IPS-18c (cell line): ENCODE data around the gene LIN37.

Experiments
- H3K4me3 ChIP-seq: 2 replicates; pipeline ENCODE4 v1.7.0; 2013; ENCODE audit warnings: low read depth, mild to moderate bottlenecking, low read length, moderate library complexity; ENCODE audit not compliant: insufficient read depth
- H3K9me3 ChIP-seq: one replicate; pipeline ENCODE4 v1.6.1; 2013; ENCODE audit warnings: mild to moderate bottlenecking, low read length, moderate library complexity; ENCODE audit not compliant: control insufficient read depth, insufficient read depth

LIN37 gene, protein sequence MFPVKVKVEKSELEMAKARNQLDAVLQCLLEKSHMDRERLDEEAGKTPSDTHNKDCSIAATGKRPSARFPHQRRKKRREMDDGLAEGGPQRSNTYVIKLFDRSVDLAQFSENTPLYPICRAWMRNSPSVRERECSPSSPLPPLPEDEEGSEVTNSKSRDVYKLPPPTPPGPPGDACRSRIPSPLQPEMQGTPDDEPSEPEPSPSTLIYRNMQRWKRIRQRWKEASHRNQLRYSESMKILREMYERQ

DNA sequence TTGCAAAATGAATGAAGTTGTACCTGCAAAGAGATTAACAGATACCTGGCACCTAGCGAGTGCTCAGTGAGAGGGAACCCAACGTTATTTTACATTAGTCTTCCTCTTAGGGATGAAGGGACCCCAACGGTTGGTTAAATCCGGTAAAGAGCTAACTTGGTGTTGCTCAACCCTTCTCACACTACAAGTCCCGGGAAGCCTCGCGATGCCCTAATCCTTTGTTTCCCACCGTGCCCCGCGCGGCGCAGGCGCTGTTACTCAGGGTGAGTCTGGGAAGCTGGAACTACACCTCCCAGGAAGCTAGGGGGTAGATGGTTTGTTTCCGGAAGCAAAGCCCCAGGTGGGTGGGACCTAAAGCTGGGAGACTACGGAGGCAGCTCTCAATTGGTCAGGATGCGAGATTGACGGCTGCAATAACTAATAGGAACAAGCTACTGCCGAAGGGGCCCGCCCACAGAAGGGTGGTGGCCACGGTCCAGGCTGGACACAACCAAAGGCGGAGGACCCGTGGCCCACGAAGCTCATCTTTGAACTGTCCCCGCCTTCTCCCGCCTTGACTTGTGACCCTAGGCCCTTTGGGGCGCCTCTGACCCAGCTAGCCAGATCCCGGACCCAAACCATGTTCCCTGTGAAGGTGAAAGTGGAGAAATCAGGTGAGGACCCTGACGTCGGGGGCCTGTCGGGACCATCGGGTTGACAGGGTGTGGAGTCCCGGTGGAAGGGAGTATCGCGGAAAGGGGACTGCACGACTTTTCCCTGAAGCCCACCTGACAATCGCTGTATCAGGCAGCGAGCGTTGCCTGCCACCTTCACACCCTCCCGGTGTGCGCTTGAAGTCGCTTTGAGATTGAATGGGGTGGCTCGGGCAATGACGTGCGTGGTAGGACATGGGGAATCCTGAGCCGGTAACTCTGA lies at the start of gene LIN37:
Gene LIN37 (plus strand): TSS at position 471 of the 915 bp plus-strand sequence. CDS start 149 bp downstream, at position 620.
- Histone ChIP-seq H3K9me3 (no peaks in the 10 kb centered on the region), H3K4me3 (peak within 1 kb of the TSS; percentile 78)

DNA sequence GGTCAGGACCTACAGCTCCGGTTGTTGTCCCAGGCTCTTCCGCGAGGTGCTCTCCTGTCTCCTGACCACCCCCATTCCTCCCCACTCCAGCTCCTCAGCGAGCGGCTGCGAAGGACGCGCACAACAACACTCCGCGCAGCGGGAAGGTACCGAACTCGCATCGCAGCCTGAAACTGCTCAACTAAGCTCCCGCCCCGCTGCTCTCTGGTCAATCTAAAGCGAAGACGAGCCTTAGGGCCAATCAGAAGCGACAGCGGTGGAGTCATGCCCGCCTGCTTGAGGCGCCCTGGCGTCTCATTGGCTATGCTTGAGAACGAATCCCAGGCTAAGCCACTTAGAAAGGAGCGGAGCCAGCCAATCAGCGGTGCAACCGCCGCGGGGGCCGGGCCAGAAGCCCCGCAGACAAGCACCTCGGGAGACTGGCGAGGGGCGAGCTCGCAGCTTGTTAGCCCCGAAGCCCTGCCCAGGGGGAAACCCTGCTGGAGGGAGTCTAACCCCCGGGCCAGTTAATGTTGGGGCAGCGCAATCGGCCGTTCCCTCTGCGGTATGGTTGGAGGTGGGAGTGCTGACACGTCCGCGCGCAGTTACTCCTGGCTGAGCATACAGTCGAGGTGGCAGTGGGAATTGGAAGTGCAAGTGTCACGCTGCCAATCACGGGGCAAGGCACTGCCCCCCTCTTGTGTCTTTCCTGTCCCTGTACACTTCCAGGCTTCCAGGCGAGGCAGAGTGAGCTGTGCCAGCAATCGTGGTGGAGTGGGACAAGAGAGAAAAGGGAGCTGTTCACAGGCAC lies 46.0 kb upstream of the LIN37 start:
- Histone ChIP-seq H3K4me3 (peak overlapping the region; percentile 72), H3K9me3 (peaks cover 2% of the 10 kb centered on the region)

DNA sequence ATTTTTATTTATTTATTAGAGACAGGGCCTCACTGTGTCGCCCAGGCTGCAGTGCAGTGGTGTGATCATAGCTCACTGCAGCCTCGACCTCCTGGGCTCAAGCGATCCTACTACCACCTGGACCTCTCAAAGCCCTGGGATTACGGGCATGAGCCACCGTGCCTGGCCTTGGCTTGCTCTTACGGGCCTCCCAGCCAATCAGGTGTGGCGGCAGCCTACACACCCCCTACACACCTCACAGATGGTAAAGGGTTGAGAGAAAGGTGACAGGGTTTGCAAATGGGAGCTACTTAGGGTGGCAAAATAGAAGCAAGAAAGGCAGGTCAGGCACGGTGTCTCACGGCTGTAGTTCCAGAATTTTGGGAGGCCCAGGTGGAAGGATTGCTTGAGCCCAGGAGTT lies 45.0 kb upstream of the LIN37 start:
- Histone ChIP-seq H3K4me3 (no peak overlapping the region), H3K9me3 (peaks cover 2% of the 10 kb centered on the region)

DNA sequence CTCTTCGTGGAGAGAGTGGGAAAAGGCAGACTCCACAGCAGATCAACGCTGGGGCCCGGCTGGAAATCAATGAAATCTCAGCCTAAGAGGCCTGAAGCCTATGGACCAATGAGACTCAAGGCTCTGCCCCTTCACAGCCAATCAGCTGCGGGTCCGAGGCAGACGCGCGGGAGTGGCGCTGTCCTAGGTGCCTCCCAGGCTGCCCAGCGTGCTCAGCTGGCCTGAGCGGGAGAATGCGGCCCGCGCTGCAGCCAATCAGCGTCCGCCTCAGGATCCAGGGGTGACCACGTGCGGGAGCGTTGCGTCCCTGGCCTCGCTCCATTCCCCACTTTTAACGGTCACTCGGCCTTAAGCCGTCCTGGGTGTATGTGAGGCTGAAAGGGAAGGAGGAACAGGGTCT lies 44.2 kb upstream of the LIN37 start, which contains the start of gene ZBTB32:
Gene ZBTB32 (plus strand): TSS at position 341 of the 400 bp plus-strand sequence. CDS start 10,069 bp downstream, outside the sequence.
- peaks cover 2% of the 10 kb centered on the region for H3K9me3 ChIP-seq
- no peak within 1 kb of the TSS for H3K4me3 ChIP-seq

DNA sequence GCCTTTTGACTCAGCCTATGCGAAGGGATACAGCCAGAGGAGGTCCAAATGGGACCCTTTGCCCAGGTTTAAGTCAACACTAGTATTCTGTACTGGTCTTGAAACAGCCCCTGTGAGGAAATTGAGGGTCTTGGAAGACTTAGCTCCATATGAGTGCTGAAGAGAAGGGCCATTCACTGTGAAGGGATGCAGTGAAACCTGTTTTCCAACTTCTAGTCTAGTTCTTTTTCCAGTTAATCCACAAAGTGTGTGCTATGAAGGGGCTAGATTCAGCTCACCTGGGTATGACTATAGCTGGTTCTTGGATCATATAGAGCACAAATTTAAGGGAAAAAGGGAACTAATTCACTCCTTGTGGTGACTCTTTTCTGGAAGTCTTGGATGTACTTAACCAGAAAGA lies 40.0 kb upstream of the LIN37 start:
- H3K4me3 ChIP-seq = no peak overlapping the region

DNA sequence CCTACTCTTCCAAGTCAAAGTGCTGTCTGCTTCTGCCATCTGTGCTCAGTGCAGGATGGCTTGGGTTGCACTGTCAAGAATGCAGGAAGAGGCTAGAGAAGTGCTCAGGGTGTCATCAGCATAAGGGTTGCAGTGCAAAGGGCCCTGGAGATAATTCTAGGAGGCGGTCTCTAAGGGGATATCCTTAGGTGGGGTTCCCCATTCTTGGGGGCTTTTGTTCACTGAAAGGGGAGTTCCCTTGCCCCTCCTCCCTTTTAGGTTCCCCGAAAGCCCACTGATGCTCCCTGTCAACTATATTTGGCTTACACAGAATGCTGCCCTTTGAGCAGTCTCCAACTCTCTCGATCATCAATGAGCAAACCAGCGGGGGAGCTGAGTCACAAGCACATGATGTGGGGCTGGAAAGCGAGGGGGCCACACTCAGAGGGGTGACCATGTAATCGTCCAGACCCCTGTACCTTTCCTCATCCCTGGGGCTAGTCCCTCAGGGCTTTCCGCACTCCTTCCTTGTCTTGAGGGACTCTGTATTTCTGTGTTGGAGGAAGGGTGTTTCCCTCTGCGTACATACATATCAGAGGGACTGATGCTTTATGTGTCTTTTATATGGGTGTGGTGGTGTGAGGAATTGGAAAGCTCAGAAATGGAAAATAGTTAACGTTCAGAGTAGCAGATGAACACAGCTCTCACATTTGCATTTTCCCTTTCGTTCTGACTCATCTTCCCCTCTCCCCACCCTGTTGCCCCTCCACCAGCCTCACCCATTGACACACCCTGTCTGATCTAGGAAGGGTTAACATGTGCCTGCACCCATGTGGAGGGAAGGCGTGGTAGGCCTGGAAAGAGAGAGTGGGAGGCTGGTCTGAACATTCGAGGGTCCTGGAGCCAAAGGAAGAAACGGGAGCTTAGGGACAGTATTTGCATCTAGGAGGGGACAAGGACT lies 37.3 kb upstream of the LIN37 start:
- Histone ChIP-seq H3K4me3 (no peak overlapping the region), H3K9me3 (no peaks in the 10 kb centered on the region)

More for the DNA sequence above, 40.0 kb upstream of the LIN37 start:
- peaks cover 2% of the 10 kb centered on the region for H3K9me3 ChIP-seq

DNA sequence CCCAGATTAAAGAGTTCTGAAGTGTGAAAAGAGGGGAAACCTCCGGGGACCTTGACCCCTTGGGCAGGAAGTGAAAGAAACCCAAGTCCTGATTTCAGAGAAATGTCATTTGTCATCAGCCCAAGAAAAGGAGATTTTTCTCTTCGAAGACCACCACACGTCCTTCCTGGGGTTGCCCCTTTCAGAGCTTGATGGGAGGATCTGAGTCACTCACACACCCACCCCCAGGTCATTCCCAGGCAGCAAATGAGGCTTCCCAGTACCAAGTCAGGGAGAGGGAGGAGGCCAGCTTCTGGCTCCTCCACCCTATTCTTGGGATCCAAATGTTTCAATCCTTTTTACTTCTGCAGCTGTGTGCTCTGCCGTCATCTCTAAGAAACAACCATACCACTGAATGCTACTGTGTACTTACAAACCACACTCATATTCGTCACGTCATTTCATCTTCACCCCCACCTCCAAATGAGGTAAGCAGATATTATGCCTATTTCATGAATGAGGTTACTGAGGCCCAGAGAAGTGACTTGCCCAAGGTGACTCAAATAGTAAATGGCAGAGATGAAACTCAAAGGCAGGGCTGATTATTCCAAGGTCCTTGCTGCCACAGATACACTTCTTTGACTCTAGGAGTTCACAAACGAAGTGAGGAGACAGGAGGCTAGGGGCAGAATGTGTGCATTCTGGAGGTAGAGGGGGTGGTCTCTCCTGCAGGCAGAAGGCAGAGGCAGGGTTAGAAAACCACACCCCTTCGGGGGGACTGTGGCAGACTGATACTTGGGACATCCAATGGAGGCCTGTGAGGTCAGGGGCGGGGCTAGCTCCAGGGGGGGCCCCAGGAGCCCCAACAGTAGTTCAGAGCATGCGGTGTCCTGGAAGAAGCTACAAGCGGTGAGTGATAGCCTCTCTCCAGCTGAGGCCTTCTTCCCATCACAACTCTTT lies 35.5 kb upstream of the LIN37 start:
- H3K9me3 ChIP-seq = no peaks in the 10 kb centered on the region
- no peak overlapping the region for H3K4me3 ChIP-seq

DNA sequence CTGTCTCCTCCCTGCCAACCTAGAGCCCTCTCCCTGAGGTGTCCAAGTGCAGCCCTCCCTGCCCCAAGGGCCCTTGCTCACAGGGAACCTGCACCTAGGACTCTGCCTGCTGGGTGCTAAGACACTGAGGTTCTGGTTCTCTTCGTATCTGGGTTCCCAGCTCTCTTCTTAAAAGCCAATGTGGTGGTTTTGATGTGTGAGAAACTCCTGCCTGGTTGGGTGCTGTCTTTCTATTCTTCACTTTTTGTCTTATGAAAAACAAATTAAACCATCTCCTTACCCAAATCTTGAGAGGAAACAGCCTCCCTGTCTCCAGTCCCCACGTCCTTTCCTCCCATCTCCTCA lies 34.9 kb upstream of the LIN37 start:
- no peaks in the 10 kb centered on the region for H3K9me3 ChIP-seq
- H3K4me3 ChIP-seq = no peak overlapping the region

DNA sequence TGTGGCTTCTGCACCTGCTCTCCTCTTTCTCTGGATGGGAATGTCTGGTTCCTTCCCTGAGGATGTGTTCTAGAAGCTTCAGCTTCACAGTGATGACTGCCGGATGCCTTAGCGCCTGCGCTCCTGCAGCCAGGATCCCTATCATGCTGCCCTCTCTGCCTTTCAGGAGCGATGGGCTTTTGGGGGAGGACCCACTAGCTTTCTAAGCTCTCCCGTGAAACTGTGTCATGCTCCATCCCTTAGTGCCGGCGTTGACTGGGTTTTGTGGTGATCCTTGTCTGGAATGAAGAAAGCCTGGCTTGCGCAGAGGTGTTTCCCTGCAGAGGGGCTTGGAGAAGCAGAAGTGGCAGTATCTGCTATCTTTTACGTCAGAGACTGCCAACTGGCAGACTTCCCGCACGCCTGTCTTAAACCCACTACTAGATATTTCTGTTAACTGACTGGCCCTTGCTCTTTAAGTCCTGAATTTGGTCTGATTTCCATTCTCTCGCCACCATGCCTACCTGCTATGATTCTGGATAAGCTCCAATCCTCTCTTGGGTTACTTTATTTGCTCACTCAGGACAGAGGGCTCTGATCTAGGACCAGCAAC lies 34.4 kb upstream of the LIN37 start:
- H3K4me3 ChIP-seq = no peak overlapping the region
- H3K9me3 ChIP-seq = no peaks in the 10 kb centered on the region

DNA sequence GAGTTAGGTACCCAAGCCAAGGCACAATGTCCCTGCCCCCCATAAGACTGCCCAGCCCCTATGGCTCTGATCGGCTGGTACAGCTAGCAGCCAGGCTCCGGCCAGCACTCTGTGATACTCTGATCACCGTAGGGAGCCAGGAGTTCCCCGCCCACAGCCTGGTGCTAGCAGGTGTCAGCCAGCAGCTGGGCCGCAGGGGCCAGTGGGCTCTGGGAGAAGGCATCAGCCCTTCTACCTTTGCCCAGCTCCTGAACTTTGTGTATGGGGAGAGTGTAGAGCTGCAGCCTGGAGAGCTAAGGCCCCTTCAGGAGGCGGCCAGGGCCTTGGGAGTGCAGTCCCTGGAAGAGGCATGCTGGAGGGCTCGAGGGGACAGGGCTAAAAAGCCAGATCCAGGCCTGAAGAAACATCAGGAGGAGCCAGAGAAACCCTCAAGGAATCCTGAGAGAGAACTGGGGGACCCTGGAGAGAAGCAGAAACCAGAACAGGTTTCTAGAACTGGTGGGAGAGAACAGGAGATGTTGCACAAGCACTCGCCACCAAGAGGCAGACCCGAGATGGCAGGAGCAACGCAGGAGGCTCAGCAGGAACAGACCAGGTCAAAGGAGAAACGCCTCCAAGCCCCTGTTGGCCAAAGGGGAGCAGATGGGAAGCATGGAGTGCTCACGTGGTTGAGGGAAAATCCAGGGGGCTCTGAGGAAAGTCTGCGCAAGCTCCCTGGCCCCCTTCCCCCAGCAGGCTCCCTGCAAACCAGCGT lies 33.6 kb upstream of the LIN37 start:
- Histone ChIP-seq H3K4me3 (no peak overlapping the region), H3K9me3 (no peaks in the 10 kb centered on the region)

DNA sequence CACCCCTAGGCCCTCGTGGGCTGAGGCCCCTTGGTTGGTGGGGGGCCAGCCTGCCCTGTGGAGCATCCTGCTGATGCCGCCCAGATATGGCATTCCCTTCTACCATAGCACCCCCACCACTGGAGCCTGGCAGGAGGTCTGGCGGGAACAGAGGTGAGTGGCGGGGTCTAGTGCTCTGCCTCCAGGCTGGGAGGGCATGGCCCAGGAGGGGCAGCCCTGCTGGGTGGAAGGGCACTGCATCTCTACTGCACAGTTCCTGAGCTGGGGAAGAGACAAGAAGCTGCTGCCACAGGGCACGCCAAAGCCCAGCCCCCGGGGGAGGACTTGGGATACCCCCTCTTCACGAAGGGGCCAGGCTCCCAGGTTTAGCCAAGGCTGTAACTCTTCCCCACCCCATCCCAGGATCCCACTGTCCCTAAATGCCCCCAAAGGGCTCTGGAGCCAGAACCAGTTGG lies 33.0 kb upstream of the LIN37 start:
- peak overlapping the region; percentile 92 for H3K4me3 ChIP-seq
- no peaks in the 10 kb centered on the region for H3K9me3 ChIP-seq

DNA sequence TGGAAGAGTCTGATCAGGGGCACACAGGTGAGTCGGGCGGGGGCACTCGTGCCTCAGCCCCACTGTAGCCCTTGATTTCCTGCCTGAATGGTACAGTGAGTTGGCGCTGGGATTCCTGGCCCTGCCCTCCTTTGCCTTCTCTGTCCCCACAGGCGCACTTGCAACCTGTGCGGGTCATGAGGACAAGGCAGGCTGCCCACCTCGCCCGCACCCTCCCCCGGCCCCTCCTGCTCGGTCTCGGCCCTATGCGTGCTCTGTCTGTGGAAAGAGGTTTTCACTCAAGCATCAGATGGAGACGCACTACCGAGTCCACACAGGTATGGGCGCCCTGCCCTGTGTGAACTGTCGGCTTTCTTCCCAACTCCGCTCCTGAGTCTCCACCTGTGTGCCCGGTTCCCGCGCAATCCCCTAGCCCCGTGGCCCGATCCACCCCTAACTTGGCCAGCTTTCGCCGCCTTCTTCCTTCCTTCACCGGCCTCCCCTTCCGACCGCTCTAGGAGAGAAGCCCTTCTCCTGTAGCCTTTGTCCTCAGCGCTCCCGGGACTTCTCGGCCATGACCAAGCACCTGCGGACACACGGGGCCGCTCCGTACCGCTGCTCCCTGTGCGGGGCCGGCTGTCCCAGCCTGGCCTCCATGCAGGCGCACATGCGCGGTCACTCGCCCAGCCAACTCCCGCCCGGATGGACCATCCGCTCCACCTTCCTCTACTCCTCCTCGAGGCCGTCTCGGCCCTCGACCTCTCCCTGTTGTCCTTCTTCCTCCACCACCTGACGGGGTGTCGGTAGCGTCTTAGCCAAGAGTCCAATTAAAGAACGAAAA lies 32.2 kb upstream of the LIN37 start:
- Histone ChIP-seq H3K9me3 (no peaks in the 10 kb centered on the region), H3K4me3 (peak overlapping the region; percentile 92)

DNA sequence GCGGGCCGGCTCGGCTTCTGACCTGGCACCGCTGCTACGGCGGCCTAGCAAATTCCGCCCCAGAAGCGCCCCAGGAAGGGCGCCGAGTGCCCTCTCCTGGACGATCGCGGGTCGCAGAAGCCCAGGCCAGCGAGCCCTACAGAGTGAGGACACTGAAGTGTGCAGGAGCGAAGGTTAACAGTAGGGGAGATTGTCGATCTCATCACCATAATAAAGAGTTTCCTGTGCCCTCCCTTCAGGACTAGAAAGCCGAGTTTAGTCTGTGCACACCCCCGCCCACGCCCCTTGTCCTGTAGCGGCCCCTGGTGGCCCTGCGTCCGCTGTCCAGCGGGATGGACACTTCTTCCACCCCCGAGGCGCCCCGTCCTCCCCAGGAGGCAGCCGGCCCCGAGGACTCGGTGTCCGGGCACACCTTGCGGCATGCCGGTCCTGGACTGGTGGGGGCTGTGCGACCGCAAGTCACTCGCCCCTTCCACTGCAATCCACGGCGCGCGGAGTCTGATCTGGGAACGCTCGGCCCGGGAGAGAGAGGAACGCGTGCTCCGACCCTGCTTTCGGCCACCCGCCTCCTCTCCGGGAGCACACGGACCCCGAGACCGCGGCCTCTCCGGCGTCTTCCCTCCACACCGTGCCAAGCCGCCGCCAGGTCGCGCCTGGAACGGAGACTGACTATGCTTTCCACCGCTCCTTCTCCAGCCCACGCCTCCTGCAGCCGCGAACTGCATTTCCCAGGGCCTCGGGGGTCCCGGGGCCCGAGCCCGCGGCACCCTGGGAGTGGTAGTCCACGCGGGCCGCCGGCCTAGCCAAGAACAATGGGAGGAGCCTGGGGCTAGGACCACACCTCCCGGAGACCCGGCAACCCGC lies 31.3 kb upstream of the LIN37 start:
- Histone ChIP-seq H3K4me3 (peak overlapping the region; percentile 92), H3K9me3 (no peaks in the 10 kb centered on the region)
